ENCODE results near the gene MAPK8. TPM values are rescaled to one million over a fixed set of nuclear protein-coding genes. Genes with fewer than 3 reads are reported as not detected.

MAPK8 gene
- total and polyA plus RNA-seq, 2 of the 4 experiments (the other 2 are of a cell fraction): 41.5 to 54.7 TPM

GRCh38 chr10:48273741-48274140 is 32.7 kb upstream of the MAPK8 start:
- no CpG with 5 or more reads among the region's 2 CpGs for WGBS, 2 experiments (ENCODE audit: extremely low coverage in 2 of 2, insufficient read length in 1 of 2)
- DNase-seq (no peak), ATAC-seq (ENCODE audit: low read depth) (no peak)
- H3K27me3 ChIP-seq (ENCODE audit: control insufficient read depth, insufficient read depth, low read length): peaks cover 34% of the 10 kb centered on the region
- no peak overlapping the region for H4K5ac ChIP-seq (ENCODE audit: low read depth, low read length)
- H4K8ac ChIP-seq (ENCODE audit: low read depth in 2 of 2, low read length in 2 of 2): no peak overlapping the region
- no peak overlapping the region for H2AK5ac ChIP-seq (ENCODE audit: low read depth, low read length)
- in situ Hi-C loops (cut with MboI; ENCODE audit: low sequenced_read_pairs) (no loop called here), intact Hi-C loops (cut with micrococcal nuclease) (loop anchor here (2.0 kb wide), 1 partner anchor 53 kb away; no protein-coding TSS in a partner anchor), dilution Hi-C loops (cut with HindIII; ENCODE audit: low sequenced_read_pairs, unreplicated experiment) (no loop called here)
- no peaks in the 10 kb centered on the region for H3K79me1 ChIP-seq (ENCODE audit: low read depth in 1 of 2, low read length in 2 of 2)
- CTCF ChIA-PET: no interaction called here
- no peak overlapping the region for H3K14ac ChIP-seq (replicated peaks; ENCODE audit: low read depth, low read length)
- no peak overlapping the region for H3K56ac ChIP-seq (ENCODE audit: extremely low read depth, insufficient read depth, low read length)
- no peak overlapping the region for H2BK5ac ChIP-seq (ENCODE audit: low read depth, low read length, poor library complexity, severe bottlenecking)
- no peaks in the 10 kb centered on the region for H3K4me1 ChIP-seq (ENCODE audit: control insufficient read depth, insufficient read depth, low read length)
- POLR2A ChIA-PET (ENCODE audit: unreplicated experiment): no interaction called here
- H3K9me1 ChIP-seq (ENCODE audit: insufficient read depth, low read length): no peaks in the 10 kb centered on the region
- H2BK20ac ChIP-seq (ENCODE audit: low read depth, low read length): no peak overlapping the region
- H2AK9ac ChIP-seq (replicated peaks; ENCODE audit: low read depth, low read length, poor library complexity): no peak overlapping the region
- no peaks in the 10 kb centered on the region for H4K20me1 ChIP-seq (ENCODE audit: insufficient read depth, low read length)
- no peaks in the 10 kb centered on the region for H3K9me3 ChIP-seq (ENCODE audit: control insufficient read depth, insufficient read depth, low read length)
- no peak overlapping the region for H3K23ac ChIP-seq (ENCODE audit: low read depth, low read length)
- H3K27ac ChIP-seq (ENCODE audit: insufficient read depth, low read length): no peak overlapping the region
- no peak overlapping the region for H2BK15ac ChIP-seq (ENCODE audit: low read depth, low read length)
- no peak overlapping the region for H3K4ac ChIP-seq (ENCODE audit: low read depth, low read length)
- no peaks in the 10 kb centered on the region for H3K36me3 ChIP-seq (ENCODE audit: control insufficient read depth, insufficient read depth, low read length)
- TF ChIP-seq CHD1 (IDR thresholded peaks at IDR 0.05; ENCODE audit: low read depth, low read length) (no peak), SMC3 (IDR thresholded peaks at IDR 0.05; ENCODE audit: low read depth, low read length) (no peak), CEBPB (IDR thresholded peaks at IDR 0.05; ENCODE audit: low read depth, low read length) (no peak), RFX5 (IDR thresholded peaks at IDR 0.05; ENCODE audit: low read depth, low read length) (no peak), USF2 (IDR thresholded peaks at IDR 0.05; ENCODE audit: low read depth, low read length) (no peak), RAD21 (IDR thresholded peaks at IDR 0.05; ENCODE audit: low read length) (no peak), RCOR1 (IDR thresholded peaks at IDR 0.05; ENCODE audit: insufficient replicate concordance, low read length) (no peak), MXI1 (IDR thresholded peaks at IDR 0.05; ENCODE audit: borderline replicate concordance, low read depth, low read length) (no peak), MAFK (IDR thresholded peaks at IDR 0.05; ENCODE audit: low read depth, low read length) (no peak), ELK1 (IDR thresholded peaks at IDR 0.05; ENCODE audit: borderline replicate concordance, low read depth, low read length) (no peak), BHLHE40 (IDR thresholded peaks at IDR 0.05; ENCODE audit: low read depth, low read length) (no peak)
- H3K4me3 ChIP-seq (ENCODE audit: insufficient read depth, low read depth, low read length): no peak overlapping the region
- H2AFZ ChIP-seq (replicated peaks; ENCODE audit: low read length, poor library complexity): no peak overlapping the region
- H4K91ac ChIP-seq (ENCODE audit: insufficient read depth, low read depth, low read length): no peak overlapping the region
- no peak overlapping the region for H3K9ac ChIP-seq (ENCODE audit: low read depth, low read length)
- no TSS peak for BruUV-seq (replicated peaks)
- no peak overlapping the region for H3K4me2 ChIP-seq (ENCODE audit: low read depth, low read length)
- H2BK120ac ChIP-seq (ENCODE audit: low read depth, low read length): no peak overlapping the region
- H3K18ac ChIP-seq (ENCODE audit: low read depth, low read length): no peak overlapping the region

Data from IMR-90 (cell line).